Measurements from ENCODE around the gene GMNN. TPM values are rescaled to one million over a fixed set of nuclear protein-coding genes. Genes with fewer than 3 reads are reported as not detected.

The GMNN gene
- total and polyA plus RNA-seq, 2 experiments from 2014 or later: 88.2 to 202 TPM

- H3K36me3 Mint-ChIP-seq (ENCODE audit: low read depth): peaks cover 59% of the 10 kb centered on the region
- DNase-seq (ENCODE audit: low spot score) (no peak), ATAC-seq (no peak)
- Histone ChIP-seq H3K4me1 (ENCODE audit: insufficient read depth) (peaks cover 13% of the 10 kb centered on the region), H3K4me2 (peak overlapping the region; percentile 95; the same call in 1 of the 2 replicates), H3K79me2 (replicated peaks; ENCODE audit: insufficient read depth) (peaks cover 68% of the 10 kb centered on the region), H3K27ac (ENCODE audit: low read depth) (no peak overlapping the region), H3K4me3 (no peak overlapping the region), H3F3A (replicated peaks; ENCODE audit: low read depth) (no peaks in the 10 kb centered on the region), H3K36me3 (ENCODE audit: insufficient read depth) (peaks cover 14% of the 10 kb centered on the region), H2AFZ (no peak overlapping the region), H3K9me2 (ENCODE audit: insufficient read depth) (no peaks in the 10 kb centered on the region), H3K27me3 (ENCODE audit: insufficient read depth) (no peaks in the 10 kb centered on the region), H4K20me1 (replicated peaks; ENCODE audit: insufficient read depth) (peaks cover 27% of the 10 kb centered on the region)
- H3K4me3 Mint-ChIP-seq: 0 out of 3 replicates have a peak overlapping the region, but pooled peaks have one; percentile 17
- H3K27ac Mint-ChIP-seq: no peak overlapping the region
- TF ChIP-seq ZNF331 (CRISPR knock-in tag; IDR thresholded peaks at IDR 0.05; ENCODE audit: low read depth) (no peak), POLR2AphosphoS5 (IDR thresholded peaks at IDR 0.05; ENCODE audit: low read depth) (no peak), REST (IDR thresholded peaks at IDR 0.05; ENCODE audit: unreplicated experiment) (no peak), CREB1 (CRISPR knock-in tag; IDR thresholded peaks at IDR 0.05; ENCODE audit: low read depth) (no peak), JUNB (IDR thresholded peaks at IDR 0.05; ENCODE audit: unreplicated experiment) (no peak), ZNF114 (CRISPR knock-in tag; IDR thresholded peaks at IDR 0.05) (no peak), CTCF (conservative IDR thresholded peaks at IDR 0.05; ENCODE audit: low read depth in 2 of 2) (no peak), STAT1 (IDR thresholded peaks at IDR 0.05; ENCODE audit: unreplicated experiment) (no peak), EZH2phosphoT487 (IDR thresholded peaks at IDR 0.05; ENCODE audit: unreplicated experiment) (no peak), EZH2 (IDR thresholded peaks at IDR 0.05; ENCODE audit: low read depth, unreplicated experiment) (no peak), NANOG (IDR thresholded peaks at IDR 0.05; ENCODE audit: borderline replicate concordance) (no peak)
- TF ChIP-seq, protein P1, sequence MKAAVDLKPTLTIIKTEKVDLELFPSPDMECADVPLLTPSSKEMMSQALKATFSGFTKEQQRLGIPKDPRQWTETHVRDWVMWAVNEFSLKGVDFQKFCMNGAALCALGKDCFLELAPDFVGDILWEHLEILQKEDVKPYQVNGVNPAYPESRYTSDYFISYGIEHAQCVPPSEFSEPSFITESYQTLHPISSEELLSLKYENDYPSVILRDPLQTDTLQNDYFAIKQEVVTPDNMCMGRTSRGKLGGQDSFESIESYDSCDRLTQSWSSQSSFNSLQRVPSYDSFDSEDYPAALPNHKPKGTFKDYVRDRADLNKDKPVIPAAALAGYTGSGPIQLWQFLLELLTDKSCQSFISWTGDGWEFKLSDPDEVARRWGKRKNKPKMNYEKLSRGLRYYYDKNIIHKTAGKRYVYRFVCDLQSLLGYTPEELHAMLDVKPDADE (IDR thresholded peaks at IDR 0.05): no peak
- TF ChIP-seq, protein P2, sequence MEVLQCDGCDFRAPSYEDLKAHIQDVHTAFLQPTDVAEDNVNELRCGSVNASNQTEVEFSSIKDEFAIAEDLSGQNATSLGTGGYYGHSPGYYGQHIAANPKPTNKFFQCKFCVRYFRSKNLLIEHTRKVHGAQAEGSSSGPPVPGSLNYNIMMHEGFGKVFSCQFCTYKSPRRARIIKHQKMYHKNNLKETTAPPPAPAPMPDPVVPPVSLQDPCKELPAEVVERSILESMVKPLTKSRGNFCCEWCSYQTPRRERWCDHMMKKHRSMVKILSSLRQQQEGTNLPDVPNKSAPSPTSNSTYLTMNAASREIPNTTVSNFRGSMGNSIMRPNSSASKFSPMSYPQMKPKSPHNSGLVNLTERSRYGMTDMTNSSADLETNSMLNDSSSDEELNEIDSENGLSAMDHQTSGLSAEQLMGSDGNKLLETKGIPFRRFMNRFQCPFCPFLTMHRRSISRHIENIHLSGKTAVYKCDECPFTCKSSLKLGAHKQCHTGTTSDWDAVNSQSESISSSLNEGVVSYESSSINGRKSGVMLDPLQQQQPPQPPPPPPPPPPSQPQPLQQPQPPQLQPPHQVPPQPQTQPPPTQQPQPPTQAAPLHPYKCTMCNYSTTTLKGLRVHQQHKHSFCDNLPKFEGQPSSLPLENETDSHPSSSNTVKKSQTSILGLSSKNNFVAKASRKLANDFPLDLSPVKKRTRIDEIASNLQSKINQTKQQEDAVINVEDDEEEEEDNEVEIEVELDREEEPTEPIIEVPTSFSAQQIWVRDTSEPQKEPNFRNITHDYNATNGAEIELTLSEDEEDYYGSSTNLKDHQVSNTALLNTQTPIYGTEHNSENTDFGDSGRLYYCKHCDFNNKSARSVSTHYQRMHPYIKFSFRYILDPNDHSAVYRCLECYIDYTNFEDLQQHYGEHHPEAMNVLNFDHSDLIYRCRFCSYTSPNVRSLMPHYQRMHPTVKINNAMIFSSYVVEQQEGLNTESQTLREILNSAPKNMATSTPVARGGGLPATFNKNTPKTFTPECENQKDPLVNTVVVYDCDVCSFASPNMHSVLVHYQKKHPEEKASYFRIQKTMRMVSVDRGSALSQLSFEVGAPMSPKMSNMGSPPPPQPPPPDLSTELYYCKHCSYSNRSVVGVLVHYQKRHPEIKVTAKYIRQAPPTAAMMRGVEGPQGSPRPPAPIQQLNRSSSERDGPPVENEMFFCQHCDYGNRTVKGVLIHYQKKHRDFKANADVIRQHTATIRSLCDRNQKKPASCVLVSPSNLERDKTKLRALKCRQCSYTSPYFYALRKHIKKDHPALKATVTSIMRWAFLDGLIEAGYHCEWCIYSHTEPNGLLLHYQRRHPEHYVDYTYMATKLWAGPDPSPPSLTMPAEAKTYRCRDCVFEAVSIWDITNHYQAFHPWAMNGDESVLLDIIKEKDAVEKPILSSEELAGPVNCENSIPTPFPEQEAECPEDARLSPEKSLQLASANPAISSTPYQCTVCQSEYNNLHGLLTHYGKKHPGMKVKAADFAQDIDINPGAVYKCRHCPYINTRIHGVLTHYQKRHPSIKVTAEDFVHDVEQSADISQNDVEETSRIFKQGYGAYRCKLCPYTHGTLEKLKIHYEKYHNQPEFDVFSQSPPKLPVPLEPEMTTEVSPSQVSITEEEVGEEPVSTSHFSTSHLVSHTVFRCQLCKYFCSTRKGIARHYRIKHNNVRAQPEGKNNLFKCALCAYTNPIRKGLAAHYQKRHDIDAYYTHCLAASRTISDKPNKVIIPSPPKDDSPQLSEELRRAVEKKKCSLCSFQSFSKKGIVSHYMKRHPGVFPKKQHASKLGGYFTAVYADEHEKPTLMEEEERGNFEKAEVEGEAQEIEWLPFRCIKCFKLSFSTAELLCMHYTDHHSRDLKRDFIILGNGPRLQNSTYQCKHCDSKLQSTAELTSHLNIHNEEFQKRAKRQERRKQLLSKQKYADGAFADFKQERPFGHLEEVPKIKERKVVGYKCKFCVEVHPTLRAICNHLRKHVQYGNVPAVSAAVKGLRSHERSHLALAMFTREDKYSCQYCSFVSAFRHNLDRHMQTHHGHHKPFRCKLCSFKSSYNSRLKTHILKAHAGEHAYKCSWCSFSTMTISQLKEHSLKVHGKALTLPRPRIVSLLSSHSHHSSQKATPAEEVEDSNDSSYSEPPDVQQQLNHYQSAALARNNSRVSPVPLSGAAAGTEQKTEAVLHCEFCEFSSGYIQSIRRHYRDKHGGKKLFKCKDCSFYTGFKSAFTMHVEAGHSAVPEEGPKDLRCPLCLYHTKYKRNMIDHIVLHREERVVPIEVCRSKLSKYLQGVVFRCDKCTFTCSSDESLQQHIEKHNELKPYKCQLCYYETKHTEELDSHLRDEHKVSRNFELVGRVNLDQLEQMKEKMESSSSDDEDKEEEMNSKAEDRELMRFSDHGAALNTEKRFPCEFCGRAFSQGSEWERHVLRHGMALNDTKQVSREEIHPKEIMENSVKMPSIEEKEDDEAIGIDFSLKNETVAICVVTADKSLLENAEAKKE (CRISPR knock-in tag; IDR thresholded peaks at IDR 0.05): no peak
- peaks cover 17% of the 10 kb centered on the region; the same call in 2 of the 3 replicates for H3K4me1 Mint-ChIP-seq
- peaks cover 8% of the 10 kb centered on the region for H3K27me3 Mint-ChIP-seq (ENCODE audit: insufficient read depth, low read depth, poor library complexity)
- H3K9me3 Mint-ChIP-seq: no peaks in the 10 kb centered on the region
Observed at GRCh38 chr6:24778121-24778520, 3.4 kb downstream of the GMNN start.
